HCT116 (cell line): Measurements from ENCODE around the gene DDX10. TPM values are rescaled to one million over a fixed set of nuclear protein-coding genes. Genes with fewer than 3 reads are reported as not detected.

Experiments used
- ATAC-seq: fragments of 200-7000 bp; cut with Tn5 transposase; 2 replicates; pipeline ENCODE4 v1.9.1; 2020; ENCODE audit warnings: mild to moderate bottlenecking, moderate library complexity
- BruUV-seq: library from RNA; stranded (reverse); fragments of 400-500 nt; replicated peaks from 2 replicates; lab custom pipeline; 2021; lab: Mats Ljungman, UMichigan
- CTCF ChIA-PET: fragments of 300-600 bp; sonication (Branson Sonifier 250); formaldehyde crosslinking; loops from one replicate; lab custom pipeline; 2021; ENCODE audit warnings: antibody characterized with exemption; lab: Charles Lee
- POLR2A ChIA-PET: fragments of 300-600, 350-600 bp; sonication (Branson Sonifier 250); formaldehyde crosslinking; loops from one replicate; lab custom pipeline; 2021; ENCODE audit warnings: antibody characterized with exemption; lab: Charles Lee
- RAD21 ChIA-PET, 2 experiments: fragments of 300-600 bp; sonication (Branson Sonifier 250); formaldehyde crosslinking; loops; one replicate each; lab custom pipeline; 2023; ENCODE audit warnings: low total read pairs in 2 of 2; ENCODE audit not compliant: uncharacterized antibody in 2 of 2, unreplicated experiment in 2 of 2, low non-redundant PET in 1 of 2; lab: Charles Lee
- DNase-seq: peaks from one replicate; pipeline ENCODE4 v3.0.0-alpha.2; 2010; ENCODE audit warnings: low read depth, low spot score
- H2AFZ ChIP-seq: fragments of 200-600 bp; shearing (Covaris generic), sonication (generic); 2 replicates; pipeline ENCODE4 v1.6.1; 2017; ENCODE audit warnings: low read depth, mixed run types, mixed read lengths, antibody characterized with exemption, low read length; ENCODE audit not compliant: poor library complexity, severe bottlenecking
- H3K27ac ChIP-seq: 2 replicates; pipeline ENCODE4 v1.5.1; 2012; ENCODE audit warnings: low read depth, low read length
- H3K27me3 ChIP-seq: fragments of 200-600 bp; sonication (generic); 2 replicates; pipeline ENCODE4 v1.6.1; 2016; ENCODE audit warnings: mixed run types, low read length, mixed read lengths; ENCODE audit not compliant: insufficient read depth
- H3K36me3 ChIP-seq, 2 experiments: fragments of 200-500 bp in 1 of 2; fragments of 200-600 bp in 1 of 2; sonication (Bioruptor generic) in 1 of 2; sonication (generic) in 1 of 2; 2 replicates each; pipeline versions ENCODE4 v1.5.1 to v1.6.1; 2014 to 2016; ENCODE audit warnings: low read length in 2 of 2, inconsistent platforms in 1 of 2, mixed read lengths in 1 of 2, mixed run types in 1 of 2; ENCODE audit not compliant: insufficient read depth in 2 of 2, control insufficient read depth in 1 of 2
- H3K4me1 ChIP-seq, 2 experiments: fragments of 200-600 bp in 1 of 2; sonication (generic) in 1 of 2; 2 replicates each; pipeline versions ENCODE4 v1.5.1 to v1.6.1; 2012 to 2017; ENCODE audit warnings: low read length in 2 of 2, inconsistent platforms in 1 of 2, mild to moderate bottlenecking in 1 of 2, mixed read lengths in 1 of 2, mixed run types in 1 of 2, moderate library complexity in 1 of 2; ENCODE audit not compliant: insufficient read depth in 2 of 2, control insufficient read depth in 1 of 2
- H3K4me2 ChIP-seq: fragments of 200-600 bp; sonication (generic); 2 replicates; pipeline ENCODE4 v1.6.1; 2017; ENCODE audit warnings: mixed run types, low read length, mixed read lengths
- H3K4me3 ChIP-seq, 2 experiments: fragments of 200-600 bp in 1 of 2; sonication (generic) in 1 of 2; replicated peaks in 1 of 2; 2 replicates each; pipeline ENCODE4 v1.5.1; 2011 to 2016; ENCODE audit warnings: low read length in 2 of 2, control low read depth in 1 of 2, low read depth in 1 of 2, mild to moderate bottlenecking in 1 of 2, mixed read lengths in 1 of 2, mixed run types in 1 of 2
- H3K79me2 ChIP-seq: fragments of 200-600 bp; sonication (generic); 2 replicates; pipeline ENCODE4 v1.6.1; 2017; ENCODE audit warnings: mild to moderate bottlenecking, mixed run types, low read length, moderate library complexity, mixed read lengths; ENCODE audit not compliant: insufficient read depth
- H3K9ac ChIP-seq: fragments of 200-600 bp; sonication (generic); 2 replicates; pipeline ENCODE4 v1.6.1; 2016; ENCODE audit warnings: low read length, mixed read lengths
- H3K9me2 ChIP-seq: fragments of 200-600 bp; sonication (generic), shearing (Covaris generic); 2 replicates; pipeline ENCODE4 v1.6.1; 2017; ENCODE audit warnings: mixed run types, mild to moderate bottlenecking, moderate library complexity; ENCODE audit not compliant: insufficient read depth
- H3K9me3 ChIP-seq, 2 experiments: fragments of 200-500 bp in 1 of 2; fragments of 200-600 bp in 1 of 2; sonication (Bioruptor generic) in 1 of 2; sonication (generic) in 1 of 2; 2 replicates each; pipeline ENCODE4 v1.6.1; 2014 to 2017; ENCODE audit warnings: low read length in 2 of 2, mixed read lengths in 2 of 2, inconsistent platforms in 1 of 2, low read depth in 1 of 2, mild to moderate bottlenecking in 1 of 2, mixed run types in 1 of 2, moderate library complexity in 1 of 2; ENCODE audit not compliant: control insufficient read depth in 1 of 2, insufficient read depth in 1 of 2
- H4K20me1 ChIP-seq: fragments of 200-600 bp; sonication (generic), shearing (Covaris generic); 2 replicates; pipeline ENCODE4 v1.6.1; 2017; ENCODE audit warnings: mixed run types, mild to moderate bottlenecking, moderate library complexity; ENCODE audit not compliant: insufficient read depth
- ATF3 ChIP-seq: IDR thresholded peaks from 2 replicates; pipeline ENCODE4 v1.6.1; 2012
- CBX3 ChIP-seq: IDR thresholded peaks from 2 replicates; pipeline ENCODE4 v1.6.1; 2012; ENCODE audit warnings: low read depth
- CEBPB ChIP-seq: IDR thresholded peaks from 2 replicates; pipeline ENCODE4 v1.6.1; 2012; ENCODE audit warnings: low read depth
- POLR2AphosphoS5 ChIP-seq: IDR thresholded peaks from 2 replicates; pipeline ENCODE4 v1.6.1; 2011; ENCODE audit warnings: mild to moderate bottlenecking, low read depth, low read length, moderate library complexity
- RAD21 ChIP-seq: IDR thresholded peaks from 2 replicates; pipeline ENCODE4 v1.6.1; 2012; ENCODE audit warnings: low read depth, mild to moderate bottlenecking
- ZBTB33 ChIP-seq: IDR thresholded peaks from 2 replicates; pipeline ENCODE4 v1.6.1; 2011; ENCODE audit warnings: mild to moderate bottlenecking, low read length, moderate library complexity; ENCODE audit not compliant: insufficient replicate concordance; ENCODE audit errors: extremely low read depth
- ZFX ChIP-seq: fragments of 450-650 bp; IDR thresholded peaks from 2 replicates; pipeline ENCODE4 v1.6.1; 2017
- ZNF274 ChIP-seq: fragments of 200-500 bp; sonication (Bioruptor generic); IDR thresholded peaks from 2 replicates; pipeline ENCODE4 v1.6.1; 2014; ENCODE audit warnings: mild to moderate bottlenecking, low read depth, low read length, inconsistent platforms
- intact Hi-C: fragments of 100-400 bp; cut with micrococcal nuclease; formaldehyde crosslinking; loops from 2 replicates; pipeline ENCODE4 v1.10.0; 2022
- total RNA-seq: library from RNA; stranded (reverse); gene quantifications from one replicate; pipeline ENCODE4 v1.2.1, GENCODE V29; 2021; ENCODE audit not compliant: unreplicated experiment

The DDX10 gene
- total RNA-seq, 1 experiment from 2014 or later = 66.5 TPM

- Histone ChIP-seq H3K27ac (peak overlapping the region; percentile 69), H3K9me3 (no peaks in the 10 kb centered on the region), H2AFZ (no peak overlapping the region), H3K79me2 (peaks cover 10% of the 10 kb centered on the region), H3K9me2 (no peaks in the 10 kb centered on the region), H3K4me1 (peaks cover 78 to 79% of the 10 kb centered on the region in 2 experiments), H3K27me3 (no peaks in the 10 kb centered on the region), H4K20me1 (no peaks in the 10 kb centered on the region), H3K9ac (no peak overlapping the region), H3K4me2 (no peak overlapping the region), H3K36me3 (no peaks in the 10 kb centered on the region), H3K4me3 (no peak overlapping the region)
- ChIA-PET CTCF (no interaction called here), POLR2A (no interaction called here), RAD21 (no interaction called here)
- BruUV-seq = no TSS peak
- no peak for TF ChIP-seq POLR2AphosphoS5
- TF ChIP-seq ZNF274 = no peak
- no peak for TF ChIP-seq RAD21
- TF ChIP-seq ZFX = no peak
- no peak for TF ChIP-seq CBX3
- TF ChIP-seq ZBTB33 = no peak
- TF ChIP-seq CEBPB = no peak
- TF ChIP-seq ATF3 = no peak
- intact Hi-C loops = no loop called here
- no peak for DNase-seq
- no peak for ATAC-seq
These were observed 227.1 kb downstream of the DDX10 start for GRCh38 chr11:108891909-108892511.
